PFSK-1 (cell line): Measurements from ENCODE around the gene EHD3.

Experiments
- FOXP2 ChIP-seq: optimal IDR thresholded peaks from 2 replicates; pipeline ENCODE3; 2011; ENCODE audit warnings: borderline replicate concordance, control low read depth, inconsistent platforms; ENCODE audit not compliant: insufficient read depth; ENCODE audit errors: extremely low read length, extremely low read depth
- POLR2AphosphoS5 ChIP-seq: IDR thresholded peaks from 2 replicates; pipeline ENCODE4 v1.6.1; 2012; ENCODE audit warnings: low read depth, mild to moderate bottlenecking, control low read depth, low read length, moderate library complexity
- REST ChIP-seq, 2 experiments: IDR thresholded peaks; 2 replicates each; pipeline versions ENCODE4 v1.6.1 to v1.8.0; 2011 to 2012; ENCODE audit warnings: low read depth in 2 of 2, low read length in 2 of 2, control low read depth in 1 of 2, inconsistent platforms in 1 of 2, mild to moderate bottlenecking in 1 of 2, moderate library complexity in 1 of 2; ENCODE audit not compliant: insufficient read depth in 1 of 2
- SIN3A ChIP-seq: IDR thresholded peaks from 2 replicates; pipeline ENCODE4 v1.6.1; 2012; ENCODE audit warnings: mild to moderate bottlenecking, low read length, moderate library complexity, borderline replicate concordance; ENCODE audit not compliant: insufficient read depth
- TAF1 ChIP-seq: IDR thresholded peaks from 2 replicates; pipeline ENCODE4 v1.6.1; 2012; ENCODE audit warnings: low read length, control low read depth, borderline replicate concordance; ENCODE audit not compliant: insufficient read depth

Gene EHD3

DNA sequence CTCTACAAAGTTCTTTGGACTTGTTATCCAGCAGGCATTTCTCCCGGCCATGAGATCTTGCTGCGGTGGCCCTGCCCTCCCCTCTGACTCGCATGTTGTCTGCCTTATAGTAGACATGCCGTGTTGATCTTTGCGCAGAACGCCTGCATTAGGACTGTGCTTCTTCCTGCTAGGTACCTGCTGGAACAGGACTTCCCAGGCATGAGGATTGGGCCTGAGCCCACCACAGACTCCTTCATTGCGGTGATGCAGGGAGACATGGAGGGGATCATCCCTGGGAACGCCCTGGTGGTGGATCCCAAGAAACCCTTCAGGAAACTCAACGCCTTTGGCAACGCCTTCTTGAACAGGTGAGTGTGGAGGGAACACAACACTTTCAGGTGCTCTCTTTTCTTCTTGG is 10.1 kb downstream of the EHD3 start:
- TF ChIP-seq SIN3A, result no peak
- no peak for TF ChIP-seq POLR2AphosphoS5
- no peak for TF ChIP-seq FOXP2
- no peak for TF ChIP-seq REST (IDR thresholded peaks at IDR 0.05; ENCODE audit: insufficient read depth in 1 of 2, low read depth in 2 of 2, low read length in 2 of 2)
- TF ChIP-seq TAF1, result no peak

GRCh38 chr2:31246184-31246852 is 12.4 kb downstream of the EHD3 start:
- TF ChIP-seq FOXP2 (no peak), REST (IDR thresholded peaks at IDR 0.05; ENCODE audit: insufficient read depth in 1 of 2, low read depth in 2 of 2, low read length in 2 of 2) (no peak), TAF1 (no peak), POLR2AphosphoS5 (no peak), SIN3A (no peak)

- TF ChIP-seq FOXP2 (no peak), TAF1 (no peak), SIN3A (no peak), POLR2AphosphoS5 (no peak), REST (IDR thresholded peaks at IDR 0.05; ENCODE audit: insufficient read depth in 1 of 2, low read depth in 2 of 2, low read length in 2 of 2) (no peak)
Observed at GRCh38 chr2:31247711-31248110, 13.8 kb downstream of the EHD3 start.

- TF ChIP-seq FOXP2, result no peak
- TF ChIP-seq POLR2AphosphoS5, result no peak
- no peak for TF ChIP-seq REST (IDR thresholded peaks at IDR 0.05; ENCODE audit: insufficient read depth in 1 of 2, low read depth in 2 of 2, low read length in 2 of 2)
- TF ChIP-seq SIN3A, result no peak
- no peak for TF ChIP-seq TAF1
Observed at GRCh38 chr2:31248139-31248538, 14.2 kb downstream of the EHD3 start.
